ENCODE results near the gene SPARCL1.
"Not testable (repeated sequence)": the region's sequence is repeated elsewhere in the genome, so short reads cannot be mapped to it uniquely, and the experiment has no call there.

SPARCL1 gene

GRCh38 chr4:87427518-87427868 is 101.7 kb downstream of the SPARCL1 start:
- no peak for TF ChIP-seq CTCF (IDR thresholded peaks at IDR 0.05; ENCODE audit: unreplicated experiment in 3 of 3)
- peak overlapping the region in 2 of 3 experiments; percentile 38 to 53 for H3K27ac Mint-ChIP-seq
- no peak overlapping the region for H3K4me3 Mint-ChIP-seq
- H3K9me3 Mint-ChIP-seq: no peaks in the 10 kb centered on the region
- peaks cover 19% of the 10 kb centered on the region for H3K4me1 Mint-ChIP-seq
- no peaks in the 10 kb centered on the region for H3K27me3 Mint-ChIP-seq (ENCODE audit: low read depth)
- H3K36me3 Mint-ChIP-seq (ENCODE audit: low read depth): no peaks in the 10 kb centered on the region

- Mint-ChIP-seq H3K9me3 (no peaks in the 10 kb centered on the region), H3K36me3 (ENCODE audit: low read depth) (no peaks in the 10 kb centered on the region), H3K27me3 (ENCODE audit: low read depth) (no peaks in the 10 kb centered on the region), H3K4me3 (no peak overlapping the region), H3K27ac (peak overlapping the region in 2 of 3 experiments; percentile 38 to 53), H3K4me1 (peaks cover 24% of the 10 kb centered on the region)
- TF ChIP-seq CTCF (IDR thresholded peaks at IDR 0.05; ENCODE audit: unreplicated experiment in 3 of 3): no peak
Measured at GRCh38 chr4:87426865-87427517, 102.2 kb downstream of the SPARCL1 start.

GRCh38 chr4:87425711-87426110 is 103.5 kb downstream of the SPARCL1 start:
- no peak for TF ChIP-seq CTCF (IDR thresholded peaks at IDR 0.05; ENCODE audit: unreplicated experiment in 3 of 3)
- H3K4me1 Mint-ChIP-seq: peaks cover 24% of the 10 kb centered on the region
- no peak overlapping the region for H3K27ac Mint-ChIP-seq
- no peaks in the 10 kb centered on the region for H3K9me3 Mint-ChIP-seq
- no peaks in the 10 kb centered on the region for H3K36me3 Mint-ChIP-seq (ENCODE audit: low read depth)
- H3K4me3 Mint-ChIP-seq: peak overlapping the region in 2 of 3 experiments; percentile 38 to 47
- H3K27me3 Mint-ChIP-seq (ENCODE audit: low read depth): no peaks in the 10 kb centered on the region

- Mint-ChIP-seq H3K27ac (peak overlapping the region; percentile 99), H3K4me3 (peak overlapping the region; percentile 90 to 94 (median 93)), H3K4me1 (peaks cover 38% of the 10 kb centered on the region)
- H3K9me3 Mint-ChIP-seq; H3K27me3 Mint-ChIP-seq (ENCODE audit: low read depth); H3K36me3 Mint-ChIP-seq (ENCODE audit: low read depth): not testable (repeated sequence)
Measured at GRCh38 chr4:87424099-87424543, 105.1 kb downstream of the SPARCL1 start.

Data from nephron (organoid).